LNCAP (cell line): Measurements from ENCODE around the gene APMAP.

Experiments
- TF ChIP-seq, protein P1 (sequence below): fragments of 450-650 bp; IDR thresholded peaks from 2 replicates; pipeline ENCODE4 v1.5.1; 2017; ENCODE audit warnings: mild to moderate bottlenecking

The APMAP gene

DNA sequence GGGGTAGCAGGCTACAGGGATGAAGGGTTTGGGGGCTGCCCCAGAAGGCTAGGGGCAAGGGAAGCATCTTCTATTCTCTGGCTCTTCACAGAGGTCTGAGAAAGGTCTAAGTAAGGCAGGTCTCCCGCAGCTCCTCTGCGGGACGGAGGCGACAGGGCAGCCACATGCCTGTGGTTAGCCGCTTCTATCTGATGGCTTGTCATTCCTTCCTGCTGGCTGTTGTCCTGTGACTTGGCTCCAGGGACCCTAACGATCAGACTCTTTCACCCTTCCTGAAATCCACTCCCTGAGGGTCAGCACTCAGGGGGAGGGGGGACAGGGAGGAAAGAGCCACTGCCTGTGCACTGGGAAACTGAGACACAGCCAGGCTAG is 42.8 kb downstream of the APMAP start:
- TF ChIP-seq, protein P1, sequence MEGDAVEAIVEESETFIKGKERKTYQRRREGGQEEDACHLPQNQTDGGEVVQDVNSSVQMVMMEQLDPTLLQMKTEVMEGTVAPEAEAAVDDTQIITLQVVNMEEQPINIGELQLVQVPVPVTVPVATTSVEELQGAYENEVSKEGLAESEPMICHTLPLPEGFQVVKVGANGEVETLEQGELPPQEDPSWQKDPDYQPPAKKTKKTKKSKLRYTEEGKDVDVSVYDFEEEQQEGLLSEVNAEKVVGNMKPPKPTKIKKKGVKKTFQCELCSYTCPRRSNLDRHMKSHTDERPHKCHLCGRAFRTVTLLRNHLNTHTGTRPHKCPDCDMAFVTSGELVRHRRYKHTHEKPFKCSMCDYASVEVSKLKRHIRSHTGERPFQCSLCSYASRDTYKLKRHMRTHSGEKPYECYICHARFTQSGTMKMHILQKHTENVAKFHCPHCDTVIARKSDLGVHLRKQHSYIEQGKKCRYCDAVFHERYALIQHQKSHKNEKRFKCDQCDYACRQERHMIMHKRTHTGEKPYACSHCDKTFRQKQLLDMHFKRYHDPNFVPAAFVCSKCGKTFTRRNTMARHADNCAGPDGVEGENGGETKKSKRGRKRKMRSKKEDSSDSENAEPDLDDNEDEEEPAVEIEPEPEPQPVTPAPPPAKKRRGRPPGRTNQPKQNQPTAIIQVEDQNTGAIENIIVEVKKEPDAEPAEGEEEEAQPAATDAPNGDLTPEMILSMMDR, result no peak

DNA sequence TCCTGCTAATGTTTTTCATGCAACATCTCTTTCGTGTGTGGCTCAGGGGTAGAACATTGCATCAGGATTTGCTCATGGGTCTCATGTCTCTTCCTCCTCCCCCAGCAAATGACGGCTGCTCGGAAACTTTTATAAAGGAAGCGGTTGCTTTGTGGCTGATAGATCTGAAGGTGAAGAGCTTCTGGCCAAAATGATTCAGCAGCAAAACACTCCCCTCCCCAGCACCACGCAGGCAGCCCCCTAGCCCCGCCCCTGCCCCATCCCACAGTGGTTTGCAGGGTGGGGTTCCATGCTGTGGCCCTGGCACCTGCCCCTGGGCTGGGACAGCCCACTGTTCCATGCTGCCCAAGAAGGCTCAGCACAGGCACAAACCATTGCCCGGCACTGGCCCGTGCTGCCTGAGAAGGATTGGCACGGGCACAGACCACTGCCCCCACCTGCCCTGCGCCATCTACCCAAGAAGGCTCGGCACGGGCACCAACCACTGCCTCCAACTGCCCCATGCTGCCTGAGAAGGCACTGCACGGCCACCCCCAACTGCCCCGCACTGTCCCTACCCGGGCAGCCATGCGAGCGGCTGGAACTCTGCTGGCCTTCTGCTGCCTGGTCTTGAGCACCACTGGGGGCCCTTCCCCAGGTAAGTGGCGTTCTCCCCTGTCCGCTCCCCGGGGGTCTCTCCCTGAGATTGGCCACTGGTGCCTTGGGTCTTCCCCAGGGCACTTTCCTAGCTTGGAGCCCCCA is 43.4 kb downstream of the APMAP start, which contains the start of gene CST7:
Gene CST7, plus strand, starts transcription at position 331 of the 741 bp plus-strand sequence. Its CDS starts 237 bp downstream, at position 568.
- TF ChIP-seq, protein P1, result no peak

- TF ChIP-seq, protein P1, result no peak
Observed at GRCh38 chr20:24943731-24944130, 48.8 kb downstream of the APMAP start.

DNA sequence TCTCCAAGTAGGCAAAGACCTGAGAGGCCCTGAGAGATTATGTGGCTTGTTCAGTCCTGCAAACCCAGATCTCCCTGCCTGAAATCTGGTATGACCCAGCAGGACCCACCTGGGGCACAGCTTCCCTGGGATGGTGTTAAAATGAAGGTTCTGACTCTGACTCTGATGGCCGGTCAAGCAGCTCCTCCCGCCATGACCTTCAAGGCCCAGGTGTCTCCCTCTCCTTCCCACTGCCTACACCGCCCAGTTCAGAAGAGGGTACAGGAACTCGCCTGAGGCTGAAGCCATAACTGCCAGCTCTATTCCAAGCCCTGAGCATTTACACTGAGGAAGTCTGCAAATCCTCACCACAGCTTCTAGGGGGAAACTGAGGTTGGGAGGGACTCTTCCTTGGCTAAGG is 49.4 kb downstream of the APMAP start:
- TF ChIP-seq, protein P1, result no peak

GRCh38 chr20:24942679-24943078 is 49.9 kb downstream of the APMAP start:
- TF ChIP-seq, protein P1, result no peak

GRCh38 chr20:24939036-24939435 is 53.5 kb downstream of the APMAP start:
- TF ChIP-seq, protein P1, result no peak

DNA sequence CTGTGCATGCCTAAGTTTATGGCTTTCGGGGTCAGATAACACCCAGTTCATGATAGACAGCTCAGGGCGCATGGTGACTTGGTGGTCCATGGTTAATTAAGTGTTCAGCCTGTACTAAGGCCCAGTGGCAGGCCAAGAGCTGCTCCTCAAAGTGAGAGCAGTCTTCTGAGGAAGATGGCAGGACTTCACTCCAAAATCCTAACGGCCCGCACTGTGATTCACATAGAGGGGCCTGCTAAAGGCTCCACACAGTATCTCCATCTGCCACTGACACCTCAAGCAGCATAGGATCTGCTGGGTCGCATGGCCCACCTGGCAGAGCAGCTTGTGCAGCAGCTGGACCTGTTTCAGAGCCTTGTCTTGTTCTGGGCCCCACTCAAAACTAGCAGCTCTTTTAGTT is 54.1 kb downstream of the APMAP start:
- TF ChIP-seq, protein P1, result no peak
